H1 (cell line): ENCODE measurements around the gene NLRP3. TPM values are rescaled to one million over a fixed set of nuclear protein-coding genes. Genes with fewer than 3 reads are reported as not detected.

Experiments
- ASH2L ChIP-seq: fragments of 200-600, 300-600 bp; sonication (generic); IDR thresholded peaks from one replicate; pipeline ENCODE4 v1.7.1; 2017; ENCODE audit warnings: low read length
- BCL11A ChIP-seq, 2 experiments: IDR thresholded peaks; one replicate each; pipeline ENCODE4 v1.6.1; 2011; ENCODE audit warnings: low read depth in 2 of 2, low read length in 2 of 2, mild to moderate bottlenecking in 2 of 2
- CEBPB ChIP-seq: IDR thresholded peaks from 2 replicates; pipeline ENCODE4 v1.6.1; 2012; ENCODE audit warnings: low read depth, low read length
- EGR1 ChIP-seq: IDR thresholded peaks from 2 replicates; pipeline ENCODE4 v1.6.1; 2011; ENCODE audit warnings: low read depth, low read length, borderline replicate concordance
- polyA plus RNA-seq, 7 experiments: library from polyadenylated mRNA; depleted of rRNA in 3 of 7; stranded (reverse) in 5 of 7; unstranded in 2 of 7; fragments of >200 nt in 5 of 7; fragments of 200-250 nt in 2 of 7; gene quantifications; 1 replicate in 5 of 7; 2 replicates in 1 of 7; 4 replicates in 1 of 7; pipeline versions ENCODE4 v1.2.1 to v1.2.3, GENCODE V29; 2011 to 2013; ENCODE audit warnings: missing spikeins in 2 of 7, mixed read lengths in 2 of 7
- total RNA-seq: library from RNA; stranded (reverse); fragmentation: NEBNext Ultra II Directional; extraction: Animal tissue kit (Norgen Biotek cat#: 25700); gene quantifications from 2 replicates; pipeline ENCODE4 v1.2.1, GENCODE V29; 2021
- TF ChIP-seq, protein P1 (sequence below): IDR thresholded peaks from 2 replicates; pipeline ENCODE4 v1.6.1; 2012; ENCODE audit warnings: inconsistent platforms

The NLRP3 gene
- total and polyA plus RNA-seq, 2 of the 8 experiments (the other 6 are each of a cell fraction or from before 2014, with no cell fraction given): 0.05 to 0.19 TPM

DNA sequence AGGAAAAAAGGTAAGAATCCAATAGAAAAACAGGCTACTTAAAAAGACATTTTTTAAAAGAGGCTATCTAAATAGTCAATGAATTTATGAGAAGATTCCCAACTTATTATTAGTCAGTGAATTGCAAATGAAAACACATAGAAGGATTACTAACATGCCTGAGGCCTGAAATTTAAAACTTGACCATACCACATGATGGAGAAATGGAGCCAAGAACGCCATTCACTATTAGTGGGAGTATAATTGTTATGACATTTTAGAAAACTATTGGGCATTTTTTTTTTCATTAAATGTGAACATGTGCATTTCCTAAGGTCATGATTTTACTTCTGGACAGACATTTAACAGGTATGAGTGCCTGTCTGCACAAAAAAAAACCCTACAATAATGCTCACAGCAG lies 66.8 kb downstream of the NLRP3 start (continued):
- TF ChIP-seq EGR1: no peak
- no peak for TF ChIP-seq BCL11A (IDR thresholded peaks at IDR 0.05; ENCODE audit: low read depth in 2 of 2, low read length in 2 of 2)
- TF ChIP-seq ASH2L: no peak
- TF ChIP-seq, protein P1, sequence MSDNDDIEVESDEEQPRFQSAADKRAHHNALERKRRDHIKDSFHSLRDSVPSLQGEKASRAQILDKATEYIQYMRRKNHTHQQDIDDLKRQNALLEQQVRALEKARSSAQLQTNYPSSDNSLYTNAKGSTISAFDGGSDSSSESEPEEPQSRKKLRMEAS: no peak
- TF ChIP-seq CEBPB: no peak
